ENCODE data around the gene NPTX2. TPM values are rescaled to one million over a fixed set of nuclear protein-coding genes. Genes with fewer than 3 reads are reported as not detected.
A peak's percentile ranks its signal among the peaks of the same experiment; 100 is the strongest.

NPTX2 gene
- total and polyA plus RNA-seq, 5 donors, result 0.99 to 3.8 (median 3.3) TPM

GRCh38 chr7:98619450-98620321 lies 2.6 kb downstream of the NPTX2 start:
- no peak overlapping the region for H3K4me3 ChIP-seq (ENCODE audit: low read length)
- DNase-seq, result no peak
- H3K9me3 ChIP-seq (ENCODE audit: control insufficient read depth, low read length), result no peaks in the 10 kb centered on the region
- no peak overlapping the region for H3K27ac ChIP-seq (ENCODE audit: low read length)
- peak in 1 of 2 donors; percentile 28 for ATAC-seq
- intact Hi-C loops (cut with DNase I), result no loop called here
- H3K4me1 ChIP-seq (ENCODE audit: control insufficient read depth, insufficient read depth, low read length), result no peaks in the 10 kb centered on the region
- H3K27me3 ChIP-seq (ENCODE audit: control insufficient read depth, insufficient read depth), result no peaks in the 10 kb centered on the region
- WGBS, result 30% methylated on average over 27 of the region's 27 CpGs

GRCh38 chr7:98621573-98622482 lies 4.7 kb downstream of the NPTX2 start:
- intact Hi-C loops (cut with DNase I), result no loop called here
- no peaks in the 10 kb centered on the region for H3K4me1 ChIP-seq (ENCODE audit: control insufficient read depth, insufficient read depth, low read length)
- H3K27me3 ChIP-seq (ENCODE audit: control insufficient read depth, insufficient read depth), result no peaks in the 10 kb centered on the region
- 64% methylated on average over 13 of the region's 13 CpGs for WGBS
- H3K4me3 ChIP-seq (ENCODE audit: low read length), result no peak overlapping the region
- no peak overlapping the region for H3K27ac ChIP-seq (ENCODE audit: low read length)
- no peaks in the 10 kb centered on the region for H3K9me3 ChIP-seq (ENCODE audit: control insufficient read depth, low read length)
- DNase-seq, result no peak
- ATAC-seq, result no peak

GRCh38 chr7:98622926-98623325 lies 5.8 kb downstream of the NPTX2 start:
- no peak overlapping the region for H3K4me3 ChIP-seq (ENCODE audit: low read length)
- WGBS, result 79% methylated on average over 9 of the region's 9 CpGs
- no peaks in the 10 kb centered on the region for H3K27me3 ChIP-seq (ENCODE audit: control insufficient read depth, insufficient read depth)
- intact Hi-C loops (cut with DNase I), result no loop called here
- no peak for DNase-seq
- H3K9me3 ChIP-seq (ENCODE audit: control insufficient read depth, low read length), result no peaks in the 10 kb centered on the region
- H3K27ac ChIP-seq (ENCODE audit: low read length), result no peak overlapping the region
- H3K4me1 ChIP-seq (ENCODE audit: control insufficient read depth, insufficient read depth, low read length), result no peaks in the 10 kb centered on the region
- no peak for ATAC-seq

- 90% methylated on average over 28 of the region's 28 CpGs for WGBS
- no peak for ATAC-seq
- DNase-seq, result no peak
- no peak overlapping the region for H3K27ac ChIP-seq (ENCODE audit: low read length)
- H3K9me3 ChIP-seq (ENCODE audit: control insufficient read depth, low read length), result no peaks in the 10 kb centered on the region
- intact Hi-C loops (cut with DNase I), result no loop called here
- no peaks in the 10 kb centered on the region for H3K4me1 ChIP-seq (ENCODE audit: control insufficient read depth, insufficient read depth, low read length)
- H3K4me3 ChIP-seq (ENCODE audit: low read length), result no peak overlapping the region
- no peaks in the 10 kb centered on the region for H3K27me3 ChIP-seq (ENCODE audit: control insufficient read depth, insufficient read depth)
Measured at GRCh38 chr7:98624846-98625420, 7.8 kb downstream of the NPTX2 start.

- 52% methylated on average over 35 of the region's 35 CpGs for WGBS
- ATAC-seq, result no peak
- Histone ChIP-seq H3K27ac (ENCODE audit: low read length) (no peak overlapping the region), H3K27me3 (ENCODE audit: control insufficient read depth, insufficient read depth) (no peaks in the 10 kb centered on the region), H3K9me3 (ENCODE audit: control insufficient read depth, low read length) (no peaks in the 10 kb centered on the region), H3K4me3 (ENCODE audit: low read length) (no peak overlapping the region), H3K4me1 (ENCODE audit: control insufficient read depth, insufficient read depth, low read length) (no peaks in the 10 kb centered on the region)
- no peak for DNase-seq
- intact Hi-C loops (cut with DNase I), result no loop called here
Measured at GRCh38 chr7:98626460-98627412, 9.7 kb downstream of the NPTX2 start.

GRCh38 chr7:98627413-98627790 lies 10.3 kb downstream of the NPTX2 start:
- WGBS, result 79% methylated on average over 8 of the region's 8 CpGs
- DNase-seq (no peak), ATAC-seq (no peak)
- no peak overlapping the region for H3K27ac ChIP-seq (ENCODE audit: low read length)
- intact Hi-C loops (cut with DNase I), result no loop called here
- no peak overlapping the region for H3K4me3 ChIP-seq (ENCODE audit: low read length)
- no peaks in the 10 kb centered on the region for H3K27me3 ChIP-seq (ENCODE audit: control insufficient read depth, insufficient read depth)
- peaks cover 2% of the 10 kb centered on the region for H3K9me3 ChIP-seq (ENCODE audit: control insufficient read depth, low read length)
- no peaks in the 10 kb centered on the region for H3K4me1 ChIP-seq (ENCODE audit: control insufficient read depth, insufficient read depth, low read length)

GRCh38 chr7:98628418-98628817 lies 11.3 kb downstream of the NPTX2 start:
- Histone ChIP-seq H3K4me1 (ENCODE audit: control insufficient read depth, insufficient read depth, low read length) (no peaks in the 10 kb centered on the region), H3K9me3 (ENCODE audit: control insufficient read depth, low read length) (peaks cover 2% of the 10 kb centered on the region), H3K27me3 (ENCODE audit: control insufficient read depth, insufficient read depth) (no peaks in the 10 kb centered on the region), H3K27ac (ENCODE audit: low read length) (no peak overlapping the region), H3K4me3 (ENCODE audit: low read length) (no peak overlapping the region)
- WGBS, result 82% methylated on average over 16 of the region's 16 CpGs
- intact Hi-C loops (cut with DNase I), result no loop called here
- ATAC-seq (no peak), DNase-seq (no peak)

- intact Hi-C loops (cut with DNase I), result no loop called here
- WGBS, result 46% methylated on average over 13 of the region's 13 CpGs
- peaks cover 2% of the 10 kb centered on the region for H3K9me3 ChIP-seq (ENCODE audit: control insufficient read depth, low read length)
- no peak overlapping the region for H3K27ac ChIP-seq (ENCODE audit: low read length)
- no peaks in the 10 kb centered on the region for H3K4me1 ChIP-seq (ENCODE audit: control insufficient read depth, insufficient read depth, low read length)
- H3K27me3 ChIP-seq (ENCODE audit: control insufficient read depth, insufficient read depth), result no peaks in the 10 kb centered on the region
- H3K4me3 ChIP-seq (ENCODE audit: low read length), result no peak overlapping the region
- ATAC-seq (no peak), DNase-seq (no peak)
Measured at GRCh38 chr7:98629001-98629431, 11.9 kb downstream of the NPTX2 start.

GRCh38 chr7:98630149-98630548 lies 13.1 kb downstream of the NPTX2 start:
- intact Hi-C loops (cut with DNase I), result no loop called here
- no peaks in the 10 kb centered on the region for H3K27me3 ChIP-seq (ENCODE audit: control insufficient read depth, insufficient read depth)
- H3K9me3 ChIP-seq (ENCODE audit: control insufficient read depth, low read length), result peaks cover 2% of the 10 kb centered on the region
- DNase-seq (no peak), ATAC-seq (no peak)
- H3K4me1 ChIP-seq (ENCODE audit: control insufficient read depth, insufficient read depth, low read length), result no peaks in the 10 kb centered on the region
- H3K27ac ChIP-seq (ENCODE audit: low read length), result no peak overlapping the region
- 76% methylated on average over 9 of the region's 9 CpGs for WGBS
- H3K4me3 ChIP-seq (ENCODE audit: low read length), result no peak overlapping the region

GRCh38 chr7:98630770-98631169 lies 13.7 kb downstream of the NPTX2 start:
- ATAC-seq, result no peak
- 52% methylated on average over 3 of the region's 3 CpGs for WGBS
- H3K4me1 ChIP-seq (ENCODE audit: control insufficient read depth, insufficient read depth, low read length), result no peaks in the 10 kb centered on the region
- H3K27me3 ChIP-seq (ENCODE audit: control insufficient read depth, insufficient read depth), result no peaks in the 10 kb centered on the region
- intact Hi-C loops (cut with DNase I), result no loop called here
- no peak overlapping the region for H3K27ac ChIP-seq (ENCODE audit: low read length)
- H3K4me3 ChIP-seq (ENCODE audit: low read length), result no peak overlapping the region
- DNase-seq, result no peak
- peaks cover 2% of the 10 kb centered on the region for H3K9me3 ChIP-seq (ENCODE audit: control insufficient read depth, low read length)
